Measurements from ENCODE around the gene GFRAL. TPM values are rescaled to one million over a fixed set of nuclear protein-coding genes. Genes with fewer than 3 reads are reported as not detected.

GFRAL gene
- total RNA-seq, 4 donors from 2014 or later: not detected

- WGBS, 2 donors: 16 to 18% methylated on average over 1 of the region's 1 CpG
- TF ChIP-seq CTCF (IDR thresholded peaks at IDR 0.05) (no peak), POLR2A (IDR thresholded peaks at IDR 0.05) (no peak)
- H3K4me3 ChIP-seq (ENCODE audit: low read depth, poor library complexity, severe bottlenecking): no peak overlapping the region
- DNase-seq (ENCODE audit: low spot score in 2 of 2): no peak
- intact Hi-C loops (cut with DNase I; ENCODE audit: low total_unique reads): no loop called here
Observed at GRCh38 chr6:55399351-55399750, 72.1 kb downstream of the GFRAL start.

- WGBS, 2 donors: 59% methylated on average over 7 of the region's 7 CpGs
- no peak overlapping the region for H3K4me3 ChIP-seq (ENCODE audit: low read depth, poor library complexity, severe bottlenecking)
- no peak for DNase-seq (ENCODE audit: low spot score in 2 of 2)
- TF ChIP-seq POLR2A (IDR thresholded peaks at IDR 0.05): no peak
- intact Hi-C loops (cut with DNase I; ENCODE audit: low total_unique reads): no loop called here
Observed at GRCh38 chr6:55405474-55406235, 78.4 kb downstream of the GFRAL start.

- TF ChIP-seq CTCF (IDR thresholded peaks at IDR 0.05): no peak
- no peak for TF ChIP-seq POLR2A (IDR thresholded peaks at IDR 0.05)
- intact Hi-C loops (cut with DNase I; ENCODE audit: low total_unique reads): loop anchor here (5.0 kb wide), 1 partner anchor 1628 kb away; no protein-coding TSS in a partner anchor
- DNase-seq (ENCODE audit: low spot score in 2 of 2): no peak
- H3K4me3 ChIP-seq (ENCODE audit: low read depth, poor library complexity, severe bottlenecking): no peak overlapping the region
Observed at GRCh38 chr6:55410674-55411073, 83.4 kb downstream of the GFRAL start.

- WGBS, 2 donors: 64 to 74% methylated on average over 2 of the region's 2 CpGs
- intact Hi-C loops (cut with DNase I; ENCODE audit: low total_unique reads): no loop called here
Observed at GRCh38 chr6:55423933-55424332, 96.7 kb downstream of the GFRAL start.

GRCh38 chr6:55433446-55434130, 106.3 kb downstream of the GFRAL start:
- TF ChIP-seq CTCF (IDR thresholded peaks at IDR 0.05): no peak
- no peak for TF ChIP-seq POLR2A (IDR thresholded peaks at IDR 0.05)
- DNase-seq (ENCODE audit: low spot score in 2 of 2): no peak
- intact Hi-C loops (cut with DNase I; ENCODE audit: low total_unique reads): no loop called here
- 33 to 47% methylated on average over 2 of the region's 2 CpGs for WGBS, 2 donors
- no peak overlapping the region for H3K4me3 ChIP-seq (ENCODE audit: low read depth, poor library complexity, severe bottlenecking)

More at GRCh38 chr6:55423933-55424332, 96.7 kb downstream of the GFRAL start:
- no peak overlapping the region for H3K4me3 ChIP-seq (ENCODE audit: low read depth, poor library complexity, severe bottlenecking)
- DNase-seq (ENCODE audit: low spot score in 2 of 2): no peak
- TF ChIP-seq POLR2A (IDR thresholded peaks at IDR 0.05): no peak
- TF ChIP-seq CTCF (IDR thresholded peaks at IDR 0.05): no peak

GRCh38 chr6:55437141-55437540, 109.9 kb downstream of the GFRAL start:
- no peak for TF ChIP-seq POLR2A (IDR thresholded peaks at IDR 0.05)
- no peak for TF ChIP-seq CTCF (IDR thresholded peaks at IDR 0.05)
- WGBS, 2 donors: 67 to 71% methylated on average over 4 of the region's 4 CpGs
- no peak overlapping the region for H3K4me3 ChIP-seq (ENCODE audit: low read depth, poor library complexity, severe bottlenecking)
- intact Hi-C loops (cut with DNase I; ENCODE audit: low total_unique reads): no loop called here
- DNase-seq (ENCODE audit: low spot score in 2 of 2): no peak
